Measurements from ENCODE around the gene CYBRD1. TPM values are rescaled to one million over a fixed set of nuclear protein-coding genes. Genes with fewer than 3 reads are reported as not detected.

The CYBRD1 gene
- total RNA-seq, 1 donor: 338 TPM

GRCh38 chr2:171540437-171540836 lies 18.2 kb downstream of the CYBRD1 start:
- Histone ChIP-seq H3K27me3 (ENCODE audit: insufficient read depth, low read length) (no peaks in the 10 kb centered on the region), H3K9me3 (ENCODE audit: low read depth, low read length) (no peaks in the 10 kb centered on the region), H3K4me2 (ENCODE audit: insufficient read depth, low read length) (no peak overlapping the region), H2AFZ (ENCODE audit: low read length) (no peak overlapping the region), H3K4me3 (ENCODE audit: insufficient read depth, low read length) (no peak overlapping the region), H3K27ac (ENCODE audit: low read depth, low read length) (no peak overlapping the region), H3K36me3 (ENCODE audit: insufficient read depth, low read length) (peaks cover 14% of the 10 kb centered on the region), H3K4me1 (ENCODE audit: insufficient read depth, low read length) (no peaks in the 10 kb centered on the region), H3K79me2 (ENCODE audit: insufficient read depth, low read length) (peaks cover 56% of the 10 kb centered on the region), H4K20me1 (ENCODE audit: insufficient read depth, low read length) (peaks cover 3% of the 10 kb centered on the region)
- DNase-seq (ENCODE audit: insufficient read length, low spot score, missing footprints): no peak
- no peak for TF ChIP-seq CTCF (IDR thresholded peaks at IDR 0.05; ENCODE audit: extremely low read depth, low read depth, low read length)

- Histone ChIP-seq H3K4me1 (ENCODE audit: insufficient read depth, low read length) (no peaks in the 10 kb centered on the region), H3K9me3 (ENCODE audit: low read depth, low read length) (no peaks in the 10 kb centered on the region), H3K79me2 (ENCODE audit: insufficient read depth, low read length) (peaks cover 51% of the 10 kb centered on the region), H3K4me3 (ENCODE audit: insufficient read depth, low read length) (no peak overlapping the region), H2AFZ (ENCODE audit: low read length) (no peak overlapping the region), H3K27ac (ENCODE audit: low read depth, low read length) (no peak overlapping the region), H3K4me2 (ENCODE audit: insufficient read depth, low read length) (no peak overlapping the region), H3K36me3 (ENCODE audit: insufficient read depth, low read length) (peaks cover 19% of the 10 kb centered on the region), H3K27me3 (ENCODE audit: insufficient read depth, low read length) (no peaks in the 10 kb centered on the region), H4K20me1 (ENCODE audit: insufficient read depth, low read length) (peaks cover 3% of the 10 kb centered on the region)
- peak; percentile 44 for TF ChIP-seq CTCF (IDR thresholded peaks at IDR 0.05; ENCODE audit: extremely low read depth, low read depth, low read length)
- DNase-seq (ENCODE audit: insufficient read length, low spot score, missing footprints): no peak
Measured at GRCh38 chr2:171541202-171541887, 19.1 kb downstream of the CYBRD1 start.

- Histone ChIP-seq H3K4me1 (ENCODE audit: insufficient read depth, low read length) (peaks cover 5% of the 10 kb centered on the region), H3K4me2 (ENCODE audit: insufficient read depth, low read length) (no peak overlapping the region), H3K79me2 (ENCODE audit: insufficient read depth, low read length) (peaks cover 30% of the 10 kb centered on the region), H3K36me3 (ENCODE audit: insufficient read depth, low read length) (peaks cover 19% of the 10 kb centered on the region), H3K27me3 (ENCODE audit: insufficient read depth, low read length) (no peaks in the 10 kb centered on the region), H3K27ac (ENCODE audit: low read depth, low read length) (no peak overlapping the region), H3K4me3 (ENCODE audit: insufficient read depth, low read length) (no peak overlapping the region), H3K9me3 (ENCODE audit: low read depth, low read length) (no peaks in the 10 kb centered on the region), H4K20me1 (ENCODE audit: insufficient read depth, low read length) (peaks cover under 1% of the 10 kb centered on the region), H2AFZ (ENCODE audit: low read length) (no peak overlapping the region)
- no peak for DNase-seq (ENCODE audit: insufficient read length, low spot score, missing footprints)
- no peak for TF ChIP-seq CTCF (IDR thresholded peaks at IDR 0.05; ENCODE audit: extremely low read depth, low read depth, low read length)
Measured at GRCh38 chr2:171545086-171545485, 22.8 kb downstream of the CYBRD1 start.

GRCh38 chr2:171547256-171547655 lies 25.0 kb downstream of the CYBRD1 start:
- no peak overlapping the region for H3K27ac ChIP-seq (ENCODE audit: low read depth, low read length)
- H3K36me3 ChIP-seq (ENCODE audit: insufficient read depth, low read length): peaks cover 12% of the 10 kb centered on the region
- H3K4me2 ChIP-seq (ENCODE audit: insufficient read depth, low read length): no peak overlapping the region
- H3K27me3 ChIP-seq (ENCODE audit: insufficient read depth, low read length): no peaks in the 10 kb centered on the region
- H2AFZ ChIP-seq (ENCODE audit: low read length): no peak overlapping the region
- no peak for TF ChIP-seq CTCF (IDR thresholded peaks at IDR 0.05; ENCODE audit: extremely low read depth, low read depth, low read length)
- H4K20me1 ChIP-seq (ENCODE audit: insufficient read depth, low read length): no peaks in the 10 kb centered on the region
- H3K4me1 ChIP-seq (ENCODE audit: insufficient read depth, low read length): peaks cover 9% of the 10 kb centered on the region
- no peak for DNase-seq (ENCODE audit: insufficient read length, low spot score, missing footprints)
- H3K9me3 ChIP-seq (ENCODE audit: low read depth, low read length): no peaks in the 10 kb centered on the region
- H3K79me2 ChIP-seq (ENCODE audit: insufficient read depth, low read length): peaks cover 18% of the 10 kb centered on the region
- no peak overlapping the region for H3K4me3 ChIP-seq (ENCODE audit: insufficient read depth, low read length)

All from osteoblast (primary cell).